ENCODE data around the gene CNOT2. TPM values are rescaled to one million over a fixed set of nuclear protein-coding genes. Genes with fewer than 3 reads are reported as not detected.

Gene CNOT2
- total RNA-seq, 1 experiment from 2014 or later, result 85.4 TPM

- peaks cover 4% of the 10 kb centered on the region; the same call in 1 of the 2 replicates for H4K20me1 ChIP-seq (ENCODE audit: insufficient read depth)
- H3K9me3 ChIP-seq (ENCODE audit: insufficient read depth, low read depth), result no peaks in the 10 kb centered on the region
- BruUV-seq (replicated peaks), result no TSS peak
- no peaks in the 10 kb centered on the region for H3K9me2 ChIP-seq (ENCODE audit: insufficient read depth)
- intact Hi-C loops (cut with micrococcal nuclease; ENCODE audit: unreplicated experiment), result no loop called here
- peaks cover 6% of the 10 kb centered on the region; the same call in 1 of the 2 replicates for H3F3A ChIP-seq (ENCODE audit: insufficient read depth, low read depth)
- peaks cover 8% of the 10 kb centered on the region; the same call in 1 of the 2 replicates for H3K4me1 ChIP-seq (replicated peaks; ENCODE audit: insufficient read depth)
- H2AFZ ChIP-seq, result no peak overlapping the region
- DNase-seq, result no peak
- H3K36me3 ChIP-seq (ENCODE audit: low read depth), result peaks cover 46% of the 10 kb centered on the region
- no peak overlapping the region for H3K4me3 ChIP-seq
- no peaks in the 10 kb centered on the region for H3K79me2 ChIP-seq (ENCODE audit: low read depth)
- H3K27me3 ChIP-seq (ENCODE audit: insufficient read depth, low read depth), result no peaks in the 10 kb centered on the region
- ChIA-PET POLR2A (ENCODE audit: unreplicated experiment) (no interaction called here), CTCF (no interaction called here)
- no peak overlapping the region for H3K4me2 ChIP-seq
- no peak overlapping the region for H3K27ac ChIP-seq
- TF ChIP-seq EZH2 (IDR thresholded peaks at IDR 0.05; ENCODE audit: low read depth) (no peak), CTCF (conservative IDR thresholded peaks at IDR 0.05) (no peak)
These were observed 91.5 kb downstream of the CNOT2 start for GRCh38 chr12:70334742-70335141.

- Histone ChIP-seq H3K27me3 (ENCODE audit: insufficient read depth, low read depth) (no peaks in the 10 kb centered on the region), H3K36me3 (ENCODE audit: low read depth) (peaks cover 31% of the 10 kb centered on the region), H3K4me3 (no peak overlapping the region), H3K4me2 (no peak overlapping the region), H3K27ac (no peak overlapping the region), H3K9me3 (ENCODE audit: insufficient read depth, low read depth) (no peaks in the 10 kb centered on the region), H2AFZ (no peak overlapping the region), H3K4me1 (replicated peaks; ENCODE audit: insufficient read depth) (no peaks in the 10 kb centered on the region), H3K79me2 (ENCODE audit: low read depth) (0 out of 2 replicates have a peak, but pooled peaks cover 3% of the 10 kb centered on the region), H3K9me2 (ENCODE audit: insufficient read depth) (no peaks in the 10 kb centered on the region), H4K20me1 (ENCODE audit: insufficient read depth) (no peaks in the 10 kb centered on the region), H3F3A (ENCODE audit: insufficient read depth, low read depth) (peaks cover 3% of the 10 kb centered on the region; the same call in 1 of the 2 replicates)
- no TSS peak for BruUV-seq (replicated peaks)
- no peak for DNase-seq
- no peak for TF ChIP-seq CTCF (conservative IDR thresholded peaks at IDR 0.05)
- no peak for TF ChIP-seq EZH2 (IDR thresholded peaks at IDR 0.05; ENCODE audit: low read depth)
- CTCF ChIA-PET, result no interaction called here
- POLR2A ChIA-PET (ENCODE audit: unreplicated experiment), result no interaction called here
- intact Hi-C loops (cut with micrococcal nuclease; ENCODE audit: unreplicated experiment), result no loop called here
These were observed 95.3 kb downstream of the CNOT2 start for GRCh38 chr12:70338531-70338930.

- peaks cover 5% of the 10 kb centered on the region; the same call in 1 of the 2 replicates for H4K20me1 ChIP-seq (ENCODE audit: insufficient read depth)
- ChIA-PET POLR2A (ENCODE audit: unreplicated experiment) (no interaction called here), CTCF (no interaction called here)
- H3K4me2 ChIP-seq, result no peak overlapping the region
- DNase-seq, result no peak
- BruUV-seq (replicated peaks), result no TSS peak
- TF ChIP-seq EZH2 (IDR thresholded peaks at IDR 0.05; ENCODE audit: low read depth) (no peak), CTCF (conservative IDR thresholded peaks at IDR 0.05) (no peak)
- H3K27ac ChIP-seq, result no peak overlapping the region
- intact Hi-C loops (cut with micrococcal nuclease; ENCODE audit: unreplicated experiment), result no loop called here
- H3K4me3 ChIP-seq, result no peak overlapping the region
- no peaks in the 10 kb centered on the region for H3K4me1 ChIP-seq (replicated peaks; ENCODE audit: insufficient read depth)
- no peaks in the 10 kb centered on the region for H3K27me3 ChIP-seq (ENCODE audit: insufficient read depth, low read depth)
- peaks cover 5% of the 10 kb centered on the region; the same call in 1 of the 2 replicates for H3F3A ChIP-seq (ENCODE audit: insufficient read depth, low read depth)
- H3K36me3 ChIP-seq (ENCODE audit: low read depth), result peaks cover 15% of the 10 kb centered on the region; the same call in 1 of the 2 replicates
- H3K9me3 ChIP-seq (ENCODE audit: insufficient read depth, low read depth), result no peaks in the 10 kb centered on the region
- no peaks in the 10 kb centered on the region for H3K9me2 ChIP-seq (ENCODE audit: insufficient read depth)
- H3K79me2 ChIP-seq (ENCODE audit: low read depth), result no peaks in the 10 kb centered on the region
- no peak overlapping the region for H2AFZ ChIP-seq
These were observed 107.8 kb downstream of the CNOT2 start for GRCh38 chr12:70351076-70351475.
